Left lung (tissue), 10 donors: Measurements from ENCODE around the gene LCMT1. TPM values are rescaled to one million over a fixed set of nuclear protein-coding genes. Genes with fewer than 3 reads are reported as not detected.
A peak's percentile ranks its signal among the peaks of the same experiment; 100 is the strongest.

ENCODE experiments used
- ATAC-seq: fragments of 200-7000 bp; cut with Tn5 transposase; one replicate; pipeline ENCODE4 v1.9.1; 2020; ENCODE audit warnings: moderate library complexity
- DNase-seq, 4 donors: peaks; one replicate each; pipeline ENCODE4 v3.0.0-alpha.2; 2013 to 2020
- H3K27ac ChIP-seq, 2 donors: fragments of 200-600 bp; sonication (generic) in 1 of 2; one replicate each; pipeline versions ENCODE4 v1.5.0 to v1.8.0; 2020 to 2021
- H3K27me3 ChIP-seq, 2 donors: fragments of 200-600 bp; sonication (generic) in 1 of 2; one replicate each; pipeline versions ENCODE4 v1.5.0 to v1.8.0; 2020 to 2021
- H3K36me3 ChIP-seq, 2 donors: fragments of 200-600 bp; sonication (generic) in 1 of 2; one replicate each; pipeline versions ENCODE4 v1.5.0 to v1.8.0; 2020 to 2021
- H3K4me1 ChIP-seq, 2 donors: fragments of 200-600 bp; one replicate each; pipeline ENCODE4 v1.8.0; 2021
- H3K4me3 ChIP-seq, 2 donors: fragments of 200-600 bp; sonication (generic) in 1 of 2; one replicate each; pipeline versions ENCODE4 v1.5.0 to v1.8.0; 2020 to 2021; ENCODE audit warnings: mild to moderate bottlenecking in 1 of 2
- H3K9me3 ChIP-seq, 2 donors: fragments of 200-600 bp; sonication (generic) in 1 of 2; one replicate each; pipeline versions ENCODE4 v1.5.0 to v1.8.0; 2020 to 2021
- intact Hi-C, 2 donors: fragments of 100-400 bp; cut with DNase I; formaldehyde crosslinking; loops; one replicate each; pipeline versions ENCODE4 v1.11.2 to v1.14.2; 2022
- polyA plus RNA-seq, 6 donors: library from polyadenylated mRNA; unstranded; fragments of 120-200 nt; gene quantifications; one replicate each; pipeline ENCODE4 v1.2.1, GENCODE V29; 2013; ENCODE audit not compliant: insufficient read length in 6 of 6
- total RNA-seq, 2 donors: library from RNA; stranded (reverse); fragmentation: NEBNext Ultra II Directional; extraction: Animal tissue kit (Norgen Biotek cat#: 25700); gene quantifications; one replicate each; pipeline ENCODE4 v1.2.1, GENCODE V29; 2021
- TF ChIP-seq, protein P1 (sequence below), 2 donors: fragments of 200-600 bp; sonication (generic) in 1 of 2; IDR thresholded peaks; one replicate each; pipeline versions ENCODE4 v1.5.0 to v1.8.0; 2021; ENCODE audit warnings: antibody characterized with exemption in 2 of 2
- donor health status: DM: no; HTN: yes; CAD: no.
- donor health status: DM: no; HTN: no; CAD: no.

LCMT1 gene
- total and polyA plus RNA-seq, 8 donors: 25.6 to 58.4 (median 54.2) TPM

DNA sequence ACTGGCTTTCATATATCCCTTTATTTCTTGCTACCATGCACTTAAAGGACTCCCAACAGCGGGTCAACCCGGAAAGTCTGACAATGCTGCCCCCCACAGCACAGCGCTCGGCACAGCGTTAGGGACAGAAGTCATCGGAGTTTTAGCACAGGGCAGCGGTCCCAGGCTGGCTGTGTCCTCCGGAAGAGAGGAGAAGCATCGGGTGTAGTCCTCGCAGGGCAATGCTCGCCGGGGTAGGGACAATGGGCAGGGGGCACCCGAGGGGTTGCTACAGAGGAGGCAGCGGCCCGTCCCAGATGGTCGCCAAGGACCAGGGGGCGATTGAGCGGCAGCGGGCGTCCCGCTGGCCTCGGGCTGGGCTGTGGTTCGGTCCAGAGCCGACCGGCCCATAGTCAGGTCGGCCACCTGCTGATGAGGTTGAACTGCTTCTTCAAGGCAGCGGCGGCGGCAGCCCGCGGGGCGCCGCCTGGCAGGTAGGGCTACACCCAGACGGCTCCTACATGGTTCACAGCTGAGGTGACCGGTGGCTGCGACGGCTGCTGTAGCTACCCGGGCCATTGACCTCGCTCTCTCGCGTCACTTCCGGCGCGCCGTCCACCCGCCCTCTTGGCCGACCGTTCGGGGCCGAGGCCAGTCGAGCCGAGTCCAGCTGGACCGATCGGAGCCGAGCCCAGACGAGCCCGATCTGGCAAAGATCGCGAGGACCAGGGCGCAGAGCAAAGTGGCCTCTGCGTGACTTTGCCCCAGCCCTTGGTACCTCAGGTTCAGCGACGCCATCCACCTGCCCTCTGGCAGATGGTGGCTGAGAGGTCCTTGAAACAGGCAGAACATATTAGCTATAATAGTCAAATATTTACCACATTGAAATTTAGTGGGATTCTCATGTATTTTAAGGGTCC is 4.7 kb upstream of the LCMT1 start:
- Histone ChIP-seq H3K27me3 (no peaks in the 10 kb centered on the region), H3K9me3 (no peaks in the 10 kb centered on the region), H3K27ac (peak overlapping the region; percentile 70 to 88), H3K36me3 (no peaks in the 10 kb centered on the region), H3K4me3 (peak overlapping the region; percentile 86 to 94), H3K4me1 (peaks cover 5 to 28% of the 10 kb centered on the region in 2 donors)
- DNase-seq (peak; percentile 87 to 100 (median 94)), ATAC-seq (peak; percentile 88)
- TF ChIP-seq, protein P1, sequence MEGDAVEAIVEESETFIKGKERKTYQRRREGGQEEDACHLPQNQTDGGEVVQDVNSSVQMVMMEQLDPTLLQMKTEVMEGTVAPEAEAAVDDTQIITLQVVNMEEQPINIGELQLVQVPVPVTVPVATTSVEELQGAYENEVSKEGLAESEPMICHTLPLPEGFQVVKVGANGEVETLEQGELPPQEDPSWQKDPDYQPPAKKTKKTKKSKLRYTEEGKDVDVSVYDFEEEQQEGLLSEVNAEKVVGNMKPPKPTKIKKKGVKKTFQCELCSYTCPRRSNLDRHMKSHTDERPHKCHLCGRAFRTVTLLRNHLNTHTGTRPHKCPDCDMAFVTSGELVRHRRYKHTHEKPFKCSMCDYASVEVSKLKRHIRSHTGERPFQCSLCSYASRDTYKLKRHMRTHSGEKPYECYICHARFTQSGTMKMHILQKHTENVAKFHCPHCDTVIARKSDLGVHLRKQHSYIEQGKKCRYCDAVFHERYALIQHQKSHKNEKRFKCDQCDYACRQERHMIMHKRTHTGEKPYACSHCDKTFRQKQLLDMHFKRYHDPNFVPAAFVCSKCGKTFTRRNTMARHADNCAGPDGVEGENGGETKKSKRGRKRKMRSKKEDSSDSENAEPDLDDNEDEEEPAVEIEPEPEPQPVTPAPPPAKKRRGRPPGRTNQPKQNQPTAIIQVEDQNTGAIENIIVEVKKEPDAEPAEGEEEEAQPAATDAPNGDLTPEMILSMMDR (IDR thresholded peaks at IDR 0.05): no peak
- intact Hi-C loops: no loop called here

DNA sequence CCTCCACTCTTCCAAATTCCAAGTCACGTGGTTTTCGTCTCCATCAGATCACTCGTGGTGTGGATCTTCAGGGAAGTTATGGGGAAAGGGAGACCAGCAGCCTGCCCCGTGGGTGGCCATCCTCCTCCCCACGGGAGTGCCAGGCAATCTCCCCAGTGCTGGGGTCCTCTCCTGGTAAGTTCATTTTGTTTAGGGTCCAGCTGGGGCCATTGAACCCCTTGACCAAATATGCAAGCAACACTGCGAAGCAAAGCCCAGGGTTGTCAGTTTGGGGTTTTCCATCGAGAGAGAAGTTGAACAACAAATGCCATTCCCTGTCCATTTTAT is 4.1 kb upstream of the LCMT1 start:
- H3K4me1 ChIP-seq: peaks cover 9 to 34% of the 10 kb centered on the region in 2 donors
- no peaks in the 10 kb centered on the region for H3K27me3 ChIP-seq
- ATAC-seq: no peak
- peak overlapping the region; percentile 70 to 88 for H3K27ac ChIP-seq
- no peaks in the 10 kb centered on the region for H3K9me3 ChIP-seq
- TF ChIP-seq, protein P1 (IDR thresholded peaks at IDR 0.05): no peak
- no peaks in the 10 kb centered on the region for H3K36me3 ChIP-seq
- peak overlapping the region; percentile 86 to 94 for H3K4me3 ChIP-seq
- DNase-seq: peak in 1 of 4 donors; percentile 36
- intact Hi-C loops: no loop called here

DNA sequence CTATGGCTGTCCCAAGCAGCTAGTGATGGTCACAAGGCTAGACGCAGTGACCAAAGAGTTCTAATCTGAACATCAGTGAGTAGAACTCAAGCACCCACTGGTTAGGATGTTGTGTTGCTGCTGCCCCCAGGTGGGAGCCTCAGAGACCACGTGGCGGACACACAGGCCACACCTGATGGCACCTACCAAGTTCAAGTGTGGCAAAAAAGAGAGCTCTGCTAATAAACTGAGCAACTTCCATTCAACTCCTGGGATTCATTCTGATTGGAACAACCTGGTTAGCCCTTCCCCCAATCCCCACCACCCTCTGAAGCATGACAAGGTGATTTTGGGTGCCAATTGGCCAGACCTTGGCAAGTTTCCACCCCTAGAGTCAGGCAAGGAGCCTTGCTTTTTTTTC is 3.5 kb upstream of the LCMT1 start:
- TF ChIP-seq, protein P1 (IDR thresholded peaks at IDR 0.05): no peak
- no peaks in the 10 kb centered on the region for H3K27me3 ChIP-seq
- no peaks in the 10 kb centered on the region for H3K9me3 ChIP-seq
- peaks cover 12 to 41% of the 10 kb centered on the region in 2 donors for H3K4me1 ChIP-seq
- no peak overlapping the region for H3K27ac ChIP-seq
- H3K4me3 ChIP-seq: no peak overlapping the region
- intact Hi-C loops: no loop called here
- DNase-seq (no peak), ATAC-seq (no peak)
- no peaks in the 10 kb centered on the region for H3K36me3 ChIP-seq

DNA sequence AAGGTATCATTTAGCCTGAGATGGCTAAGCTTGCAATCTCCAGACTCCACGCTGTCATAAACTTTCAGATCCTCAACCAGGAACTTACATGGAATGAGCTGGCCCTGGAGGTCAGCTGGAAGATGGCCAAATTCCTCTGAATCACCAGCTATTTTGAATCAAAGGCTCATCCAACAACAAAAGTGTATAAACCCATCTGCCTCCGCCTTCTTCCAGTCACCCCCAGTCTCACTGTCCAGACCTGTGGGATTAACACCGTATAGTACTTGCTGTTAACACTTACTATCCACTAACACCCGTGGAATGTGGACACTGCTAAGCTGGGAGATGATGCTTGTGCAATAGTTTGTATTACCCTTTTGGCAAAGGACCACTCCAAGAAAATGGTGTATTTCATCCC is 1.9 kb upstream of the LCMT1 start:
- ATAC-seq (no peak), DNase-seq (no peak)
- H3K4me3 ChIP-seq: no peak overlapping the region
- H3K27ac ChIP-seq: no peak overlapping the region
- intact Hi-C loops: no loop called here
- no peaks in the 10 kb centered on the region for H3K27me3 ChIP-seq
- H3K9me3 ChIP-seq: no peaks in the 10 kb centered on the region
- no peaks in the 10 kb centered on the region for H3K36me3 ChIP-seq
- peaks cover 12 to 43% of the 10 kb centered on the region in 2 donors for H3K4me1 ChIP-seq
- TF ChIP-seq, protein P1 (IDR thresholded peaks at IDR 0.05): no peak

DNA sequence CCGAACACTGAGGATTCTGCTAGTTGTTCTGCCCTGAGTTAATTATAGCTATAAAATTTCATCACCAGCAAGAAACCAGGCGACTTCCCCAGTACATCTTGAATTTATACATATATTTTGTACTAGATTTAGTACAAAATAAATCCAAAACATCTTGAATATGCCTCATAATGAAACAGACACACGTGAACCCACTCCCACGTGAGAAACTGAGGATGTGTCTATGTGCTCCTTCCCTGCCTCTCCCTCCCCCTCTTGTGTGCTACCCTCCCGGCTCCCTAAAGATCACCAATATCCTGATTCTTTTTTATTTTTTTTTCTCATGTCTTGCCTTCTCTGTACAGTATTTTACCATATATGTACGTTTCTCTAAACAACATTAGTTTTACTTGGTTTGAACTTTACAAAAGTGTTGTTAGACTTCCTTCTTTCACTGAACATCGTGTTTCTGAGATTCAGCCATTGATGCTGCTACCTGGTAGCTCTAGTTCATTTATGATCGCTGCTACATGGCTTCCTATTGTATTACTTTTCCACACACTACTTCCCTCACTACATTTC is 1.1 kb upstream of the LCMT1 start:
- TF ChIP-seq, protein P1 (IDR thresholded peaks at IDR 0.05): no peak
- ATAC-seq (no peak), DNase-seq (no peak)
- Histone ChIP-seq H3K36me3 (no peaks in the 10 kb centered on the region), H3K27me3 (no peaks in the 10 kb centered on the region), H3K4me3 (peak overlapping the region; percentile 86 to 99), H3K27ac (peak overlapping the region in 1 of 2 donors; percentile 88), H3K9me3 (no peaks in the 10 kb centered on the region), H3K4me1 (peaks cover 12 to 43% of the 10 kb centered on the region in 2 donors)
- intact Hi-C loops: no loop called here
